H9 (cell line): ENCODE data around the gene FNDC3B. TPM values are rescaled to one million over a fixed set of nuclear protein-coding genes. Genes with fewer than 3 reads are reported as not detected.

Experiments used
- DNase-seq: peaks from one replicate; pipeline ENCODE4 v3.0.0-alpha.2; 2017
- H2AFZ ChIP-seq: one replicate; pipeline ENCODE4 v1.6.1; 2013; ENCODE audit warnings: mild to moderate bottlenecking, low read length, control low read depth, moderate library complexity
- H2AK5ac ChIP-seq: 2 replicates; pipeline ENCODE4 v1.6.1; 2013; ENCODE audit warnings: low read length, control low read depth, mixed read lengths; ENCODE audit not compliant: insufficient read length
- H2BK120ac ChIP-seq: one replicate; pipeline ENCODE4 v1.6.1; 2013; ENCODE audit warnings: low read depth, mild to moderate bottlenecking, low read length, control low read depth, inconsistent platforms; ENCODE audit not compliant: poor library complexity, severe bottlenecking
- H2BK12ac ChIP-seq: 2 replicates; pipeline ENCODE4 v1.6.1; 2013; ENCODE audit warnings: low read length, control low read depth, mixed read lengths, low read depth; ENCODE audit not compliant: insufficient read length
- H2BK15ac ChIP-seq: 2 replicates; pipeline ENCODE4 v1.6.1; 2013; ENCODE audit warnings: low read depth, low read length, control low read depth
- H2BK20ac ChIP-seq: one replicate; pipeline ENCODE4 v1.6.1; 2013; ENCODE audit warnings: low read depth, mild to moderate bottlenecking, low read length, control low read depth, inconsistent platforms; ENCODE audit not compliant: poor library complexity, severe bottlenecking
- H2BK5ac ChIP-seq: 2 replicates; pipeline ENCODE4 v1.6.1; 2013; ENCODE audit warnings: low read length, control low read depth, mixed read lengths; ENCODE audit not compliant: insufficient read length
- H3K14ac ChIP-seq: 2 replicates; pipeline ENCODE4 v1.6.1; 2013; ENCODE audit warnings: low read length, control low read depth; ENCODE audit not compliant: insufficient read depth
- H3K18ac ChIP-seq: 2 replicates; pipeline ENCODE4 v1.6.1; 2013; ENCODE audit warnings: low read depth, mild to moderate bottlenecking, mixed read lengths, low read length, control low read depth; ENCODE audit not compliant: insufficient read length
- H3K23ac ChIP-seq: 2 replicates; pipeline ENCODE4 v1.6.1; 2013; ENCODE audit warnings: low read length, control low read depth, mixed read lengths, low read depth; ENCODE audit not compliant: insufficient read length
- H3K23me2 ChIP-seq: 2 replicates; pipeline ENCODE4 v1.6.1; 2013; ENCODE audit warnings: low read depth, mild to moderate bottlenecking, mixed read lengths, low read length, control low read depth; ENCODE audit not compliant: insufficient read length, poor library complexity, severe bottlenecking
- H3K27ac ChIP-seq: 2 replicates; pipeline ENCODE4 v1.5.1; 2013; ENCODE audit warnings: low read length, control low read depth, mixed read lengths, low read depth; ENCODE audit not compliant: insufficient read length
- H3K27me3 ChIP-seq: 2 replicates; pipeline ENCODE4 v1.6.1; 2013; ENCODE audit warnings: low read length, control low read depth, inconsistent platforms; ENCODE audit not compliant: insufficient read depth
- H3K4ac ChIP-seq: 2 replicates; pipeline ENCODE4 v1.6.1; 2013; ENCODE audit warnings: low read depth, mild to moderate bottlenecking, control low read depth, inconsistent platforms, low read length, moderate library complexity
- H3K4me1 ChIP-seq: 2 replicates; pipeline ENCODE4 v1.6.1; 2013; ENCODE audit warnings: low read length, control low read depth, inconsistent platforms; ENCODE audit not compliant: insufficient read depth
- H3K4me2 ChIP-seq: 2 replicates; pipeline ENCODE4 v1.6.1; 2013; ENCODE audit warnings: low read length, control low read depth, mixed read lengths; ENCODE audit not compliant: insufficient read length, insufficient read depth
- H3K56ac ChIP-seq: 2 replicates; pipeline ENCODE4 v1.6.1; 2013; ENCODE audit warnings: low read depth, mild to moderate bottlenecking, mixed read lengths, low read length, control low read depth; ENCODE audit not compliant: insufficient read length
- H3K79me1 ChIP-seq: 2 replicates; pipeline ENCODE4 v1.6.1; 2013; ENCODE audit warnings: low read depth, mild to moderate bottlenecking, moderate library complexity, low read length, control low read depth, inconsistent platforms; ENCODE audit not compliant: insufficient read depth, poor library complexity, severe bottlenecking
- H3K79me2 ChIP-seq: 2 replicates; pipeline ENCODE4 v1.6.1; 2013; ENCODE audit warnings: low read length, control low read depth, inconsistent platforms; ENCODE audit not compliant: insufficient read depth
- H3K9ac ChIP-seq: 2 replicates; pipeline ENCODE4 v1.6.1; 2013; ENCODE audit warnings: low read length, control low read depth, mixed read lengths; ENCODE audit not compliant: insufficient read length; ENCODE audit errors: extremely low read depth
- H3K9me3 ChIP-seq: one replicate; pipeline ENCODE4 v1.6.1; 2013; ENCODE audit warnings: low read depth, low read length, inconsistent platforms; ENCODE audit not compliant: control insufficient read depth
- H3T11ph ChIP-seq: one replicate; pipeline ENCODE4 v1.6.1; 2013; ENCODE audit warnings: mild to moderate bottlenecking, low read length, control low read depth, inconsistent platforms
- H4K20me1 ChIP-seq: one replicate; pipeline ENCODE4 v1.6.1; 2013; ENCODE audit not compliant: control insufficient read depth, insufficient read length, insufficient read depth
- H4K5ac ChIP-seq: 2 replicates; pipeline ENCODE4 v1.6.1; 2013; ENCODE audit warnings: low read depth, mild to moderate bottlenecking, mixed read lengths, low read length, control low read depth; ENCODE audit not compliant: insufficient read length
- H4K8ac ChIP-seq: replicated peaks from 2 replicates; pipeline ENCODE4 v1.6.1; 2013; ENCODE audit warnings: low read length, control low read depth, mixed read lengths, low read depth; ENCODE audit not compliant: insufficient read length
- H4K91ac ChIP-seq: 2 replicates; pipeline ENCODE4 v1.6.1; 2013; ENCODE audit warnings: low read depth, mild to moderate bottlenecking, moderate library complexity, mixed read lengths, low read length, control low read depth; ENCODE audit not compliant: insufficient read length
- H3K27ac Mint-ChIP-seq, 3 experiments: 2 replicates in 2 of 3; 3 replicates in 1 of 3; pipeline ENCODE4 v1.8.0; 2020 to 2021; ENCODE audit warnings: mixed read lengths in 3 of 3, mild to moderate bottlenecking in 1 of 3, moderate library complexity in 1 of 3
- H3K27me3 Mint-ChIP-seq: 2 replicates; pipeline ENCODE4 v1.8.0; 2021; ENCODE audit warnings: low read depth, mild to moderate bottlenecking, moderate library complexity, mixed read lengths
- H3K36me3 Mint-ChIP-seq, 3 experiments: 2 replicates in 2 of 3; 3 replicates in 1 of 3; pipeline ENCODE4 v1.8.0; 2020 to 2021; ENCODE audit warnings: low read depth in 3 of 3, mixed read lengths in 3 of 3; ENCODE audit not compliant: insufficient read depth in 1 of 3
- H3K4me1 Mint-ChIP-seq, 2 experiments: 2 replicates each; pipeline ENCODE4 v1.8.0; 2020; ENCODE audit warnings: mixed read lengths in 2 of 2
- H3K4me3 Mint-ChIP-seq, 2 experiments: 2 replicates in 1 of 2; 3 replicates in 1 of 2; pipeline ENCODE4 v1.8.0; 2020 to 2021; ENCODE audit warnings: mild to moderate bottlenecking in 2 of 2, mixed read lengths in 2 of 2, moderate library complexity in 1 of 2
- H3K9me3 Mint-ChIP-seq, 2 experiments: 2 replicates in 1 of 2; 3 replicates in 1 of 2; pipeline ENCODE4 v1.8.0; 2020; ENCODE audit warnings: mild to moderate bottlenecking in 2 of 2, mixed read lengths in 2 of 2, moderate library complexity in 1 of 2
- WGBS: extraction: QIAGEN DNeasy Blood & Tissue Kit; methylation state at CpG from one replicate; pipeline ENCODE4 v1.1.7; 2013; ENCODE audit warnings: missing lambda C conversion rate, low lambda C conversion rate, mixed read lengths; ENCODE audit not compliant: insufficient read length; ENCODE audit errors: extremely low coverage; 5-methylcytosine and 5-hydroxymethylcytosine counted together
- total RNA-seq: library from RNA; stranded (reverse); gene quantifications from 2 replicates; pipeline ENCODE4 v1.2.1, GENCODE V29; 2021
- TF ChIP-seq, protein P1 (sequence below): fragments of 200-600 bp; sonication (generic); conservative IDR thresholded peaks from 3 replicates; pipeline ENCODE4 v1.8.0; 2021; ENCODE audit warnings: antibody characterized with exemption, mild to moderate bottlenecking

The FNDC3B gene
- total RNA-seq, 1 experiment from 2014 or later = 43.8 TPM

DNA sequence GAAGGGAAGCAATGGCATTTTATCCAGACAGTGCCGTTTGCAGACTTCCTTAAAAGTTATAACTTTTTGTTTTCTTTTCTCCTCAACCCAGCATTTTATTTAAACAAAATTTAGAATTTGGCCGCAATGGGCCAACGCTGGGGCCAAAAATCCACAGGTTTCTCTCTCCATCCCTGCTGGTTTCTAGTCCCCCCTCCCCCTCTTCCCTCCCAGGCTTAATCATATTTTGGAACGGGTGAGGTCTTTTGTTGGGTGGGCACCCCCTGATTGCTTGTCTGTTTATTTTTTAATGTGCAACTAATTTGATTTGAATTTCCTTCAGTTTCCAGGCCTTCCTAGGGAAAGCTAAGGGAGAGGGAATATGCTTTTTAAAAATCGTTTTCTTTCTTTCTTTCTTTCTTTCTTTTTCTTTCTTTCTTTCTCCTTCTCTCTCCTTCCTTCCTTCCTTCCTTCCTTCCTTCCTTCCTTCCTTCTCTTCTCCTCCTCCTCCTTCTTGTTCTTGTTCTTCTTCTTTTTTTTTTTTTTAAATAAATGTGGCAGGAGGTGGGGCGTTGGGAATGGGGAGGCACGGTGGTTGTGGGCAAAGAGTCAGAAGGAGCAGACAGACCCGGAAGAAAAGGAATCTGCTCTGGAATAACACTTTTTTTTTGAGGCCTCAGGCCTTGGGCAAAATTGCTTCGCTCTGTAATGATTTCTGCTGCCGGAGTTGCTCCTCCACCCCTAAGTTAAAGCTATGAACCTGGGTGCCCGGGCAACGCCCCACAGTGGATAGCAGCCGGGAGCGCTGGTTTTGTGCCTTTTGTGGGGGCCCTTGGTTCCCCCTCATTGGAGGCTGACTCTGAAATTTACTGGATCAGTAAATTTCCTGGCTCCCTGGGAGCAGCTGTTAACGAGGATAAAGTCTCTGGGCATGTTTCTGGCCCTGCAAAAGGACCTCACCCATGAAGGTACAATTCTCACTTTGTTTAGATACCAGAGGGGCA lies 1.9 kb downstream of the FNDC3B start:
- H3K56ac ChIP-seq = no peak overlapping the region
- H2BK20ac ChIP-seq = no peak overlapping the region
- no peak overlapping the region for H4K91ac ChIP-seq
- H3K9me3 Mint-ChIP-seq = no peaks in the 10 kb centered on the region; a peak in 2 of 5 replicates
- no peak overlapping the region for H3K23ac ChIP-seq
- no peak overlapping the region for H3K27ac ChIP-seq
- H3K4me1 ChIP-seq = peaks cover 5% of the 10 kb centered on the region; the same call in 1 of the 2 replicates
- no peak overlapping the region for H2BK120ac ChIP-seq
- peaks cover 13% of the 10 kb centered on the region for H3K23me2 ChIP-seq
- H2BK15ac ChIP-seq = no peak overlapping the region
- H3K79me2 ChIP-seq = peaks cover 24% of the 10 kb centered on the region; the same call in 1 of the 2 replicates
- peaks cover 0 to 5% (median 0%) of the 10 kb centered on the region in 3 experiments; a peak in 3 of 7 replicates for H3K36me3 Mint-ChIP-seq
- H2AFZ ChIP-seq = no peak overlapping the region
- H4K8ac ChIP-seq = no peak overlapping the region
- H2BK12ac ChIP-seq = no peak overlapping the region
- H4K20me1 ChIP-seq = no peaks in the 10 kb centered on the region
- H3K4me2 ChIP-seq = peak overlapping the region; percentile 84
- no peak overlapping the region for H3K14ac ChIP-seq
- TF ChIP-seq, protein P1, sequence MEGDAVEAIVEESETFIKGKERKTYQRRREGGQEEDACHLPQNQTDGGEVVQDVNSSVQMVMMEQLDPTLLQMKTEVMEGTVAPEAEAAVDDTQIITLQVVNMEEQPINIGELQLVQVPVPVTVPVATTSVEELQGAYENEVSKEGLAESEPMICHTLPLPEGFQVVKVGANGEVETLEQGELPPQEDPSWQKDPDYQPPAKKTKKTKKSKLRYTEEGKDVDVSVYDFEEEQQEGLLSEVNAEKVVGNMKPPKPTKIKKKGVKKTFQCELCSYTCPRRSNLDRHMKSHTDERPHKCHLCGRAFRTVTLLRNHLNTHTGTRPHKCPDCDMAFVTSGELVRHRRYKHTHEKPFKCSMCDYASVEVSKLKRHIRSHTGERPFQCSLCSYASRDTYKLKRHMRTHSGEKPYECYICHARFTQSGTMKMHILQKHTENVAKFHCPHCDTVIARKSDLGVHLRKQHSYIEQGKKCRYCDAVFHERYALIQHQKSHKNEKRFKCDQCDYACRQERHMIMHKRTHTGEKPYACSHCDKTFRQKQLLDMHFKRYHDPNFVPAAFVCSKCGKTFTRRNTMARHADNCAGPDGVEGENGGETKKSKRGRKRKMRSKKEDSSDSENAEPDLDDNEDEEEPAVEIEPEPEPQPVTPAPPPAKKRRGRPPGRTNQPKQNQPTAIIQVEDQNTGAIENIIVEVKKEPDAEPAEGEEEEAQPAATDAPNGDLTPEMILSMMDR = no peak
- no CpG with 5 or more reads among the region's 15 CpGs for WGBS
- H3K4me3 Mint-ChIP-seq = peak overlapping the region; percentile 87 to 90
- peaks cover 46 to 52% of the 10 kb centered on the region in 2 experiments for H3K4me1 Mint-ChIP-seq
- H2AK5ac ChIP-seq = no peak overlapping the region
- DNase-seq = no peak
- no peak overlapping the region for H3T11ph ChIP-seq
- no peaks in the 10 kb centered on the region for H3K9me3 ChIP-seq
- H2BK5ac ChIP-seq = no peak overlapping the region
- H3K27me3 Mint-ChIP-seq = no peaks in the 10 kb centered on the region; the same call in 1 of the 2 replicates
- no peak overlapping the region for H3K4ac ChIP-seq
- no peak overlapping the region for H4K5ac ChIP-seq
- H3K27me3 ChIP-seq = no peaks in the 10 kb centered on the region
- H3K18ac ChIP-seq = no peak overlapping the region
- peak overlapping the region; percentile 62 for H3K9ac ChIP-seq
- H3K27ac Mint-ChIP-seq = peak overlapping the region; percentile 63 to 92 (median 64); a peak in 5 of 7 replicates
- H3K79me1 ChIP-seq = no peaks in the 10 kb centered on the region
